Activated T-cell treated with anti-CD3 and anti-CD28 coated beads for 24 hours (primary cell): ENCODE measurements around the gene ADAM23.
"Not testable (repeated sequence)": the region's sequence is repeated elsewhere in the genome, so short reads cannot be mapped to it uniquely, and the experiment has no call there.

Experiments
- DNase-seq: peaks from one replicate; pipeline ENCODE4 v3.0.0-alpha.2; 2020; ENCODE audit warnings: low read depth

Gene ADAM23

GRCh38 chr2:206442833-206443734, at the start of gene ADAM23:
ADAM23 (plus strand) TSS chr2:206443532; CDS start chr2:206443867, 335 bp downstream.
- peak; percentile 39 for DNase-seq

GRCh38 chr2:206396211-206396610, 47.1 kb upstream of the ADAM23 start:
- DNase-seq = no peak

GRCh38 chr2:206402956-206403569, 40.3 kb upstream of the ADAM23 start:
- DNase-seq = not testable (repeated sequence)

- DNase-seq = no peak
Observed at GRCh38 chr2:206408323-206409320, 34.7 kb upstream of the ADAM23 start.

- DNase-seq = no peak
Observed at GRCh38 chr2:206410714-206411113, 32.6 kb upstream of the ADAM23 start.

DNA sequence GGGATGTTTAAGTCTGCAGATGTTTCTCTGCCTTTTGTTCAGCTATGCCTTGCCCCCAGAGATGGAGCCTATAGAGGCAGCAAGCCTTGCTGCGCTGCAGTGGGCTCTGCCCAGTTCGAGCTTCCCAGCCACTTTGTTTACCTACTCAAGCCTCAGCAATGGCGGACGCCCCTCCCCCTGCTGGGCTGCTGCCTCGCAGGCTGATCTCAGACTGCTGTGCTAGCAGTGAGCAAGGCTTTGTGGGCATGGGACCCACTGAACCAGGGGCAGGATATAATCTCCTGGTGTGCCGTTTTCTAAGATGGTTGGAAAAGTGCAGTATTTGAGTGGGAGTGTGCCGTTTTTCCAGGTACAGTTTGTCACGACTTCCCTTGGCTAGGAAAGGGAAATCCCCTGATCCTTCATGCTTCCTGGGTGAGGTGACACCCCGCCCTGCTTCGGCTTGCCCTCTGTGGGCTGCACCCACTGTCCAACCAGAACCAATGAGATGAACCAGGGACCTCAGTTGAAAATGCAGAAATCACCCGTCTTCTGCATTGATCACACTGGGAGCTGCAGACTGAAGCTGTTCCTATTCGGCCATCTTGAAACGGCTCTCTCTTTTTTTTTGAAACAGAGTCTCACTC, 27.6 kb upstream of the ADAM23 start:
- DNase-seq = no peak

DNA sequence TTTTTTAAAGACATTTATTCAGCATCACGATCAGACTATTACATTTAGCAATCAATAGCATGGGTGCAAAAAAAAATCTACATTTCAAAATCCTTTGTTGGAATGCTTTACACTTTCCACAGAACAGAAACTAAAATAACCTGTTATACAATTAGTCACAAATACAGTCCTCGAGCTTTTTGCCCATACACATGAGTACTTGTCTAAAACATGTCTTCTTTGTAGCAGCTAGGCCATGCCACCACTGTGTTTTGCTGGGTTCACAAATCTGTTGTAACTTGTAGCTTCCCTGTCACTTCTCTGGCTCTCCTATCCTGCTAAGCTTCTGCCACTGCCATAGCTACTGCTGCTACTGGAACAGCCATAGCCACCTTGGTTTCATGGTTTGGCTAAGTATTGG, 24.4 kb upstream of the ADAM23 start:
- DNase-seq = no peak

- DNase-seq = no peak
Observed at GRCh38 chr2:206420721-206421120, 22.6 kb upstream of the ADAM23 start.

DNA sequence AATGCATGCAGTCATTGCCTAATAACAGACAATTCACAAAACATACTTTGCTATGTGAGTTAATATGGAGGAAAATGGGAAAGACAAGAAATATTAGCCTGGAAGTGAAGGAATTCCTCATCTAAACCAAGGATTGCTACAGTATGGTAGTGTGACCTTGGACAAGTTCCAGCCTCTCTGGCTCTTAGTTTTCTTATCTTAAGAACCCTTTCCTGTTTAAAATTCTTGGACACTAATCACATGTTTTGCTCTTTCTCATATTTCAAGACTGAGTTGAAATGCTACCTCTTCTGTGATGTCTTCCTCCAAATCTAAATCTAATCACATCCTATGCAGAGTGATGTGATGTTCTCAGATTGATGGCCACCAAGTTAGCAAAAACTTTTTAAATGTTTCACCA, 20.8 kb upstream of the ADAM23 start:
- no peak for DNase-seq

GRCh38 chr2:206423147-206423546, 20.2 kb upstream of the ADAM23 start:
- no peak for DNase-seq

DNA sequence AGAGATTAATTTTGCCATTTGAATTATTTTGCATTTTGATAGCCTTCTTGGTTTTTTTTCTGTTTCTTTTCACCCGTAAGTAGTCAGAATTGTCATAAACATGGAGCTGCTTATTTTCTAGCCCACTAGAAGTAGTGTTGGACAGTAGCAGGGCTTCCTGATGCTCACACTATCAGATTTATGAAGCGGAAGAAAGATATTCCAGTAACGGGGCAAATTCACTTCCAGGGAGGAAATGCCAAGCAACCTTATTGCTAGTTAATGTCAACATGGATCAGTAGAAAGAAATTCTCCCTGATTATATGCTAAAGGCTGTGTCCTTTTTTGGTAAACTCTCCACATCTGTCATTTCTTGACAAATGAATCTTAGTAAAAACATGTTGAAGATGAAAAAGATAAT, 19.2 kb upstream of the ADAM23 start:
- no peak for DNase-seq

GRCh38 chr2:206428783-206429182, 14.5 kb upstream of the ADAM23 start:
- no peak for DNase-seq

DNA sequence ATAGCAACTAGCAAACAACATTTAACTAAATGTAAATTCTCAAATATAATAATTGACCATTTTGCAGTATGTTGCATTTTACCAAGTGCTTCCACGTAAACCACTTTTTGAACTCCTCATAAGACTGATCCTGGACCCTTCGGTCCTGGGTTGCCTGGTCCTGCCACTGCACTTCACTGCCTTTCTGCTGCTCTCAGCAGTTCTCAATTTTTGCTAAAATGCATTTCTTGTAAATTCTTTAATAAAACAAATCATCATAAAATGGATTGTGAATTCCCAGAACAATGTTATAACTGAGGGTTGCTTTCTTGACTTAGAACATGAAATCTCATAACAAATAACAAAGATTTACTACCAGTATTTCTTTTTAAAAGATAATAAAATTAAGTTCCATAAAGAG, 12.9 kb upstream of the ADAM23 start:
- DNase-seq = no peak

- no peak for DNase-seq
Observed at GRCh38 chr2:206431439-206431838, 11.9 kb upstream of the ADAM23 start.

DNA sequence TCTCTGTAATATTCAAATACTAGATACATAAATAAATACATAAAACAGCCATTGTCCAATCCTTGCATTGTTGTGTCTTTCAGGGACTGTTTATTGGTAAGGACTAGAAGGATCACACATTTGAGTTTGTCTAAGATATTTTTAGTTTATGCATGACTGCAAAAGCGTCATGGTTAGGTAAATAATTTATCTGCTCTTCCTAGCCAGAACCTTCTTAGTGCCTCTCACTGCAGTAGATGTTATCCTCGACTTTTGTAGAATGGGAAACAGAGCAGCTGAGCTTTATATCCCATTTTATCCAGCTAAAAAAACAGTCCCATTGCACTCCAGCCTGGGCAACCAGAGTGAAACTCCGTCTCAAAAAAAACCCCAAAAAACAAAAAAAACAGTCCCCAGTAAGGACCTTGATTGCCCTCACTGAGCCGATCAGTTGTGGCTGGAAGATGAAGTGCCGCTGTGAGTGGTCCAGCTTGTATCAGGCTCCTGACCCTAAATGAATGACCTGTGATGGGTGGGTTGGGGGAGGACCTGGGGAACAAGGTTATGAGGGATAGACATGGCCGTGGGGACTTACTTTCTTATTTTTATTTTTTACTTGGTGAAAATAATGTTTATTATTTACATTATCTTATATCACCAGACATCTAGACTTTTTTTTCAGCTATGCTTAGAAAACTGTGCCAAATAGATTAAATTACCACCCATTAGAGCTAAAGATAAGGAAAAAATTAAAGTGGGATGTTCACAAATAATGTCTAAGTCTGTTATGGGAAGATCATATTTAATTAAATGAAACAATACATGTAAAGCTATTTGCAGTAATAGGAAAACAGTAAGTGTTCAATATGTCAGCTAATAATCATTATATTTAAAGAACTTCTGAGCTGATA, 10.9 kb upstream of the ADAM23 start:
- no peak for DNase-seq

GRCh38 chr2:206433190-206433589, 10.1 kb upstream of the ADAM23 start:
- DNase-seq = no peak

GRCh38 chr2:206433686-206434085, 9.6 kb upstream of the ADAM23 start:
- no peak for DNase-seq

DNA sequence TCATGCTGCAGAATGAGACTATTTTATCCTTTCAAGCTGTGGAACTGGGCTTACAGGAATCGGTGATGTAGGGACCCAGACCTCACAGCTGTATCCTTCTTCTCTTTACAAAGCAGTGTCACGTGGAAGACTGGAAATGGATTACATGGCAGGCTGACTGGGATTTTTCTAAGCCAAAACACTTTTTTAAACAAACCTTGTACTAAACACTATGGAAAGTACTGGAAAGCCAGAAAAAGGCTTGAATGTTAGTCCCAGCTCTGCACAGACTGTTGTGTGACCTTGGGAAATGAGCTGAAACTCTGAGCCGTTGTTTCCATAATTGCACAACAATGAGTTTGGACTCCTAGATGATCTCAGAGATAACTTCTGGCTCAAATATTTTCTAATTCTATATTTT, 7.6 kb upstream of the ADAM23 start:
- DNase-seq = no peak

- DNase-seq = no peak
Observed at GRCh38 chr2:206438196-206438724, 5.1 kb upstream of the ADAM23 start.

GRCh38 chr2:206442474-206442832, 879 bp upstream of the ADAM23 start:
- no peak for DNase-seq
